ENCODE data around the gene UBE2U. TPM values are rescaled to one million over a fixed set of nuclear protein-coding genes. Genes with fewer than 3 reads are reported as not detected.
A peak's percentile ranks its signal among the peaks of the same experiment; 100 is the strongest.

UBE2U gene
- total and polyA plus RNA-seq, 2 of the 4 experiments (the other 2 are of a cell fraction) = not detected

- no peak overlapping the region for H2BK20ac ChIP-seq (ENCODE audit: low read depth, low read length)
- H3K27ac ChIP-seq (ENCODE audit: insufficient read depth, low read length) = no peak overlapping the region
- no peak overlapping the region for H3K18ac ChIP-seq (ENCODE audit: low read depth, low read length)
- 0 out of 2 replicates have a peak overlapping the region, but pooled peaks have one; percentile 20 for H3K23ac ChIP-seq (ENCODE audit: low read depth, low read length)
- no peaks in the 10 kb centered on the region for H3K79me1 ChIP-seq (ENCODE audit: low read depth in 1 of 2, low read length in 2 of 2)
- no peak overlapping the region for H2BK5ac ChIP-seq (ENCODE audit: low read depth, low read length, poor library complexity, severe bottlenecking)
- H4K8ac ChIP-seq (ENCODE audit: low read depth in 2 of 2, low read length in 2 of 2) = no peak overlapping the region
- ATAC-seq (ENCODE audit: low read depth) (no peak; the same call in 1 of the 2 replicates), DNase-seq (no peak)
- no peaks in the 10 kb centered on the region for H3K36me3 ChIP-seq (ENCODE audit: control insufficient read depth, insufficient read depth, low read length)
- no peak overlapping the region for H4K91ac ChIP-seq (ENCODE audit: insufficient read depth, low read depth, low read length)
- H2AFZ ChIP-seq (replicated peaks; ENCODE audit: low read length, poor library complexity) = peak overlapping the region; percentile 16
- CTCF ChIA-PET = no interaction called here
- no peak overlapping the region for H3K4me3 ChIP-seq (ENCODE audit: insufficient read depth, low read depth, low read length)
- POLR2A ChIA-PET (ENCODE audit: unreplicated experiment) = no interaction called here
- no peak overlapping the region for H2BK15ac ChIP-seq (ENCODE audit: low read depth, low read length)
- WGBS, 2 experiments (ENCODE audit: extremely low coverage in 2 of 2, insufficient read length in 1 of 2) = no CpG with 5 or more reads among the region's 2 CpGs
- intact Hi-C loops (cut with micrococcal nuclease) = no loop called here
- H3K56ac ChIP-seq (ENCODE audit: extremely low read depth, insufficient read depth, low read length) = no peak overlapping the region
- H4K5ac ChIP-seq (ENCODE audit: low read depth, low read length) = no peak overlapping the region
- no peak overlapping the region for H3K14ac ChIP-seq (replicated peaks; ENCODE audit: low read depth, low read length)
- in situ Hi-C loops (cut with MboI; ENCODE audit: low sequenced_read_pairs) = loop anchor here (10.0 to 25.0 kb wide), 3 partner anchors 411 to 952 kb away; partner anchors contain the start of gene FOXD3
- dilution Hi-C loops (cut with HindIII; ENCODE audit: low sequenced_read_pairs, unreplicated experiment) = no loop called here
- H3K9me1 ChIP-seq (ENCODE audit: insufficient read depth, low read length) = no peaks in the 10 kb centered on the region
- H3K4me1 ChIP-seq (ENCODE audit: control insufficient read depth, insufficient read depth, low read length) = no peaks in the 10 kb centered on the region
- no TSS peak for BruUV-seq (replicated peaks)
- no peak overlapping the region for H3K4ac ChIP-seq (ENCODE audit: low read depth, low read length)
- H3K27me3 ChIP-seq (ENCODE audit: control insufficient read depth, insufficient read depth, low read length) = peaks cover 13% of the 10 kb centered on the region
- H3K9me3 ChIP-seq (ENCODE audit: control insufficient read depth, insufficient read depth, low read length) = no peaks in the 10 kb centered on the region
- no peak overlapping the region for H2BK120ac ChIP-seq (ENCODE audit: low read depth, low read length)
- TF ChIP-seq CHD1 (IDR thresholded peaks at IDR 0.05; ENCODE audit: low read depth, low read length) (no peak), CTCF (conservative IDR thresholded peaks at IDR 0.05; ENCODE audit: low read depth, low read length) (no peak), SMC3 (IDR thresholded peaks at IDR 0.05; ENCODE audit: low read depth, low read length) (no peak), RAD21 (IDR thresholded peaks at IDR 0.05; ENCODE audit: low read length) (no peak), MXI1 (IDR thresholded peaks at IDR 0.05; ENCODE audit: borderline replicate concordance, low read depth, low read length) (no peak), RCOR1 (IDR thresholded peaks at IDR 0.05; ENCODE audit: insufficient replicate concordance, low read length) (no peak), USF2 (IDR thresholded peaks at IDR 0.05; ENCODE audit: low read depth, low read length) (no peak), CEBPB (IDR thresholded peaks at IDR 0.05; ENCODE audit: low read depth, low read length) (no peak), NFE2L2 (IDR thresholded peaks at IDR 0.05; ENCODE audit: low read depth, low read length) (no peak), MAFK (IDR thresholded peaks at IDR 0.05; ENCODE audit: low read depth, low read length) (no peak), POLR2A (IDR thresholded peaks at IDR 0.05; ENCODE audit: low read depth, low read length) (no peak)
- no peak overlapping the region for H2AK9ac ChIP-seq (replicated peaks; ENCODE audit: low read depth, low read length, poor library complexity)
- no peak overlapping the region for H3K4me2 ChIP-seq (ENCODE audit: low read depth, low read length)
- H2AK5ac ChIP-seq (ENCODE audit: low read depth, low read length) = no peak overlapping the region
- H4K20me1 ChIP-seq (ENCODE audit: insufficient read depth, low read length) = no peaks in the 10 kb centered on the region
- H3K9ac ChIP-seq (ENCODE audit: low read depth, low read length) = no peak overlapping the region
Observed at GRCh38 chr1:64263856-64264255, 60.4 kb downstream of the UBE2U start.
